T-helper 9 cell (primary cell): ENCODE data around the gene AADACL3.
"Not testable (repeated sequence)": the region's sequence is repeated elsewhere in the genome, so short reads cannot be mapped to it uniquely, and the experiment has no call there.

Experiments
- DNase-seq: peaks from one replicate; pipeline ENCODE4 v3.0.0-alpha.2; 2020
- total RNA-seq, 2 donors: gene quantifications; one replicate each; lab custom pipeline; 2026; lab: John Stamatoyannopoulos, UW

The AADACL3 gene
- total RNA-seq = 0 to 0.07 reads per million in 2 donors

GRCh38 chr1:12715896-12716437 lies at the start of gene AADACL3:
AADACL3 (plus strand) TSS chr1:12716110; CDS start chr1:12716177, 67 bp downstream.
- DNase-seq = no peak

GRCh38 chr1:12666141-12666735 lies 49.7 kb upstream of the AADACL3 start:
- DNase-seq = no peak

- no peak for DNase-seq
Observed at GRCh38 chr1:12669529-12670068, 46.3 kb upstream of the AADACL3 start.

- no peak for DNase-seq
Observed at GRCh38 chr1:12674358-12674757, 41.6 kb upstream of the AADACL3 start.

GRCh38 chr1:12676122-12676521 lies 39.8 kb upstream of the AADACL3 start:
- not testable (repeated sequence) for DNase-seq

GRCh38 chr1:12677565-12677964 lies 38.3 kb upstream of the AADACL3 start:
- DNase-seq = no peak

- DNase-seq = no peak
Observed at GRCh38 chr1:12678350-12678749, 37.6 kb upstream of the AADACL3 start.

GRCh38 chr1:12678820-12679219 lies 37.1 kb upstream of the AADACL3 start:
- no peak for DNase-seq

GRCh38 chr1:12690156-12690555 lies 25.8 kb upstream of the AADACL3 start:
- DNase-seq = no peak

GRCh38 chr1:12692967-12693782 lies 22.7 kb upstream of the AADACL3 start:
- DNase-seq = no peak

- no peak for DNase-seq
Observed at GRCh38 chr1:12696658-12697057, 19.3 kb upstream of the AADACL3 start.

GRCh38 chr1:12697397-12697796 lies 18.5 kb upstream of the AADACL3 start:
- DNase-seq = no peak

GRCh38 chr1:12703821-12704451 lies 12.0 kb upstream of the AADACL3 start:
- DNase-seq = no peak

- no peak for DNase-seq
Observed at GRCh38 chr1:12706061-12706460, 9.8 kb upstream of the AADACL3 start.

- DNase-seq = no peak
Observed at GRCh38 chr1:12708396-12709090, 7.4 kb upstream of the AADACL3 start.

GRCh38 chr1:12709091-12709491 lies 6.8 kb upstream of the AADACL3 start:
- no peak for DNase-seq

GRCh38 chr1:12709696-12710095 lies 6.2 kb upstream of the AADACL3 start:
- DNase-seq = no peak

- DNase-seq = no peak
Observed at GRCh38 chr1:12711536-12711935, 4.4 kb upstream of the AADACL3 start.

GRCh38 chr1:12712076-12712475 lies 3.8 kb upstream of the AADACL3 start:
- DNase-seq = no peak

- DNase-seq = no peak
Observed at GRCh38 chr1:12712929-12713328, 3.0 kb upstream of the AADACL3 start.

GRCh38 chr1:12713651-12714050 lies 2.3 kb upstream of the AADACL3 start:
- not testable (repeated sequence) for DNase-seq

GRCh38 chr1:12714710-12715475 lies 1.0 kb upstream of the AADACL3 start:
- no peak for DNase-seq
